Measurements from ENCODE around the gene SCARB1. TPM values are rescaled to one million over a fixed set of nuclear protein-coding genes. Genes with fewer than 3 reads are reported as not detected.

The SCARB1 gene
- total and polyA plus RNA-seq, 9 of the 15 experiments (the other 6 are each of a cell fraction or from before 2014, with no cell fraction given) = 0.56 to 157 (median 52.8) TPM

DNA sequence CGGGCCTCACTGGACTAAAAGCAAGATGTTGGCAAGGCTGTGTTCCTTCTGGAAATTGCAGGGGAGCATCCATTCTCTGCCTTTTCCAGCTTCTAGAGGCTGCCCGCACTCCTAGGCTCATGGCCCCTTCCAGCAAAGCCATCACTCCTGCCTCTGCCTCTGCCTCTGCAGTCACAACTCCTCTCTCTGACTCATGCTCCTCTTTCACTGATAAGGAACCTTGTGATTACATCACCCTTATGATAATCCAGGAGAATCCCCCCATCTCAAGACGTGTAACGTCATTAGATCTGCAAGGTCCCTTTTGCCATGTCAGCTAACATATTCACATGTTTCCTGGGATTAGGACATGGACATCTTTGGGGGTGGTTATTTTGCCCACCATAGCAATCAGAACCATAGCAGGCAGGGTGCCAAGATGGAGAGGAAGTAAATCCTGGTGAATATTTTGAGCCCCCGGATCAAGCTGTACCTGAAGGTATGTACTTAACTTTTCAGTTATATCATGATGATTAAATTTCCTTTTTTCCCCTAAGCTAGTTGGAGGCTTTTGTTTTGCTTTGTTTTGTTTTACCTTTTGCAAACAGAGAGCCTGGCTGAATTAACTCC, 123.6 kb downstream of the SCARB1 start (continued):
- TF ChIP-seq MYBL2 (IDR thresholded peaks at IDR 0.05; ENCODE audit: low read depth) = no peak
- TF ChIP-seq MYBL2 (CRISPR knock-in tag; IDR thresholded peaks at IDR 0.05; ENCODE audit: borderline replicate concordance) = no peak
- TF ChIP-seq CREM (IDR thresholded peaks at IDR 0.05; ENCODE audit: low read depth) = peak; percentile 36; the same call in 1 of the 2 replicates
- TF ChIP-seq ZNF778 (CRISPR knock-in tag; IDR thresholded peaks at IDR 0.05) = no peak
- TF ChIP-seq ARID1B (IDR thresholded peaks at IDR 0.05) = peak; percentile 62; the same call in 1 of the 2 replicates
- no peak for TF ChIP-seq NBN (IDR thresholded peaks at IDR 0.05; ENCODE audit: low read depth)
- TF ChIP-seq, protein P1, sequence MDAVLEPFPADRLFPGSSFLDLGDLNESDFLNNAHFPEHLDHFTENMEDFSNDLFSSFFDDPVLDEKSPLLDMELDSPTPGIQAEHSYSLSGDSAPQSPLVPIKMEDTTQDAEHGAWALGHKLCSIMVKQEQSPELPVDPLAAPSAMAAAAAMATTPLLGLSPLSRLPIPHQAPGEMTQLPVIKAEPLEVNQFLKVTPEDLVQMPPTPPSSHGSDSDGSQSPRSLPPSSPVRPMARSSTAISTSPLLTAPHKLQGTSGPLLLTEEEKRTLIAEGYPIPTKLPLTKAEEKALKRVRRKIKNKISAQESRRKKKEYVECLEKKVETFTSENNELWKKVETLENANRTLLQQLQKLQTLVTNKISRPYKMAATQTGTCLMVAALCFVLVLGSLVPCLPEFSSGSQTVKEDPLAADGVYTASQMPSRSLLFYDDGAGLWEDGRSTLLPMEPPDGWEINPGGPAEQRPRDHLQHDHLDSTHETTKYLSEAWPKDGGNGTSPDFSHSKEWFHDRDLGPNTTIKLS (IDR thresholded peaks at IDR 0.05; ENCODE audit: borderline replicate concordance, low read depth) = no peak
- TF ChIP-seq, protein P2, sequence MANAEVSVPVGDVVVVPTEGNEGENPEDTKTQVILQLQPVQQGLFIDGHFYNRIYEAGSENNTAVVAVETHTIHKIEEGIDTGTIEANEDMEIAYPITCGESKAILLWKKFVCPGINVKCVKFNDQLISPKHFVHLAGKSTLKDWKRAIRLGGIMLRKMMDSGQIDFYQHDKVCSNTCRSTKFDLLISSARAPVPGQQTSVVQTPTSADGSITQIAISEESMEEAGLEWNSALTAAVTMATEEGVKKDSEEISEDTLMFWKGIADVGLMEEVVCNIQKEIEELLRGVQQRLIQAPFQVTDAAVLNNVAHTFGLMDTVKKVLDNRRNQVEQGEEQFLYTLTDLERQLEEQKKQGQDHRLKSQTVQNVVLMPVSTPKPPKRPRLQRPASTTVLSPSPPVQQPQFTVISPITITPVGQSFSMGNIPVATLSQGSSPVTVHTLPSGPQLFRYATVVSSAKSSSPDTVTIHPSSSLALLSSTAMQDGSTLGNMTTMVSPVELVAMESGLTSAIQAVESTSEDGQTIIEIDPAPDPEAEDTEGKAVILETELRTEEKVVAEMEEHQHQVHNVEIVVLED (CRISPR knock-in tag; IDR thresholded peaks at IDR 0.05) = no peak
